ENCODE data around the gene ETFA. TPM values are rescaled to one million over a fixed set of nuclear protein-coding genes. Genes with fewer than 3 reads are reported as not detected.

ETFA gene
- total RNA-seq, 3 donors from 2014 or later (not counting 1 experiment from before 2014, with no cell fraction given): 71.9 to 93.1 (median 79.8) TPM

GRCh38 chr15:76176059-76176458 lies 135.2 kb downstream of the ETFA start:
- ATAC-seq: no peak

GRCh38 chr15:76175442-76175841 lies 135.8 kb downstream of the ETFA start:
- H3K27ac ChIP-seq (ENCODE audit: low read length): no peak overlapping the region
- H3K4me3 ChIP-seq (ENCODE audit: low read length): no peak overlapping the region
- Mint-ChIP-seq H3K27me3 (ENCODE audit: low read depth in 2 of 2) (peaks cover 7 to 14% of the 10 kb centered on the region in 2 donors), H3K27ac (no peak overlapping the region), H3K36me3 (no peaks in the 10 kb centered on the region), H3K4me3 (no peak overlapping the region), H3K4me1 (no peaks in the 10 kb centered on the region), H3K9me3 (no peaks in the 10 kb centered on the region)
- WGBS (ENCODE audit: insufficient coverage): 86% methylated on average over 8 of the region's 8 CpGs
- DNase-seq (no peak), ATAC-seq (no peak)
- H3K36me3 ChIP-seq (ENCODE audit: control insufficient read depth, insufficient read depth, low read length): no peaks in the 10 kb centered on the region
- intact Hi-C loops (cut with micrococcal nuclease): no loop called here
- no peaks in the 10 kb centered on the region for H3K27me3 ChIP-seq (ENCODE audit: control insufficient read depth, insufficient read depth, low read length)
- TF ChIP-seq CTCF (IDR thresholded peaks at IDR 0.05): no peak
- H3K9me3 ChIP-seq (ENCODE audit: control insufficient read depth, insufficient read depth, low read length): no peaks in the 10 kb centered on the region
- no peaks in the 10 kb centered on the region for H3K4me1 ChIP-seq (ENCODE audit: control insufficient read depth, insufficient read depth, low read length)

More at GRCh38 chr15:76176059-76176458, 135.2 kb downstream of the ETFA start:
- TF ChIP-seq CTCF (IDR thresholded peaks at IDR 0.05): no peak
- H3K4me3 Mint-ChIP-seq: no peak overlapping the region
- H3K9me3 Mint-ChIP-seq: no peaks in the 10 kb centered on the region
- Histone ChIP-seq H3K27ac (ENCODE audit: low read length) (no peak overlapping the region), H3K36me3 (ENCODE audit: control insufficient read depth, insufficient read depth, low read length) (no peaks in the 10 kb centered on the region), H3K27me3 (ENCODE audit: control insufficient read depth, insufficient read depth, low read length) (no peaks in the 10 kb centered on the region), H3K4me3 (ENCODE audit: low read length) (no peak overlapping the region), H3K9me3 (ENCODE audit: control insufficient read depth, insufficient read depth, low read length) (no peaks in the 10 kb centered on the region), H3K4me1 (ENCODE audit: control insufficient read depth, insufficient read depth, low read length) (no peaks in the 10 kb centered on the region)
- H3K4me1 Mint-ChIP-seq: no peaks in the 10 kb centered on the region
- DNase-seq: no peak
- H3K27me3 Mint-ChIP-seq (ENCODE audit: low read depth in 2 of 2): peaks cover 7 to 14% of the 10 kb centered on the region in 2 donors
- 92% methylated on average over 10 of the region's 10 CpGs for WGBS (ENCODE audit: insufficient coverage)
- H3K27ac Mint-ChIP-seq: no peak overlapping the region
- intact Hi-C loops (cut with micrococcal nuclease): no loop called here
- H3K36me3 Mint-ChIP-seq: no peaks in the 10 kb centered on the region

- H3K36me3 Mint-ChIP-seq: no peaks in the 10 kb centered on the region
- Histone ChIP-seq H3K36me3 (ENCODE audit: control insufficient read depth, insufficient read depth, low read length) (no peaks in the 10 kb centered on the region), H3K4me1 (ENCODE audit: control insufficient read depth, insufficient read depth, low read length) (no peaks in the 10 kb centered on the region), H3K4me3 (ENCODE audit: low read length) (no peak overlapping the region), H3K27me3 (ENCODE audit: control insufficient read depth, insufficient read depth, low read length) (no peaks in the 10 kb centered on the region), H3K27ac (ENCODE audit: low read length) (no peak overlapping the region), H3K9me3 (ENCODE audit: control insufficient read depth, insufficient read depth, low read length) (no peaks in the 10 kb centered on the region)
- intact Hi-C loops (cut with micrococcal nuclease): no loop called here
- no peak for DNase-seq
- H3K27ac Mint-ChIP-seq: no peak overlapping the region
- no peak for TF ChIP-seq CTCF (IDR thresholded peaks at IDR 0.05)
- no peak overlapping the region for H3K4me3 Mint-ChIP-seq
- H3K9me3 Mint-ChIP-seq: no peaks in the 10 kb centered on the region
- no peak for ATAC-seq
- WGBS (ENCODE audit: insufficient coverage): 90% methylated on average over 5 of the region's 5 CpGs
- H3K27me3 Mint-ChIP-seq (ENCODE audit: low read depth in 2 of 2): peaks cover 7 to 14% of the 10 kb centered on the region in 2 donors
- no peaks in the 10 kb centered on the region for H3K4me1 Mint-ChIP-seq
Observed at GRCh38 chr15:76174654-76175053, 136.6 kb downstream of the ETFA start.

- WGBS (ENCODE audit: insufficient coverage): 87% methylated on average over 8 of the region's 8 CpGs
- DNase-seq: no peak
Observed at GRCh38 chr15:76173317-76173834, 137.9 kb downstream of the ETFA start.

More at GRCh38 chr15:76173317-76173834, 137.9 kb downstream of the ETFA start:
- H3K9me3 ChIP-seq (ENCODE audit: control insufficient read depth, insufficient read depth, low read length): no peaks in the 10 kb centered on the region
- ATAC-seq: no peak
- Mint-ChIP-seq H3K27me3 (ENCODE audit: low read depth in 2 of 2) (peaks cover 7 to 14% of the 10 kb centered on the region in 2 donors), H3K36me3 (no peaks in the 10 kb centered on the region), H3K4me3 (no peak overlapping the region), H3K4me1 (no peaks in the 10 kb centered on the region), H3K9me3 (no peaks in the 10 kb centered on the region), H3K27ac (no peak overlapping the region)
- no peaks in the 10 kb centered on the region for H3K4me1 ChIP-seq (ENCODE audit: control insufficient read depth, insufficient read depth, low read length)
- TF ChIP-seq CTCF (IDR thresholded peaks at IDR 0.05): no peak
- no peaks in the 10 kb centered on the region for H3K27me3 ChIP-seq (ENCODE audit: control insufficient read depth, insufficient read depth, low read length)
- no peak overlapping the region for H3K27ac ChIP-seq (ENCODE audit: low read length)
- intact Hi-C loops (cut with micrococcal nuclease): no loop called here
- H3K36me3 ChIP-seq (ENCODE audit: control insufficient read depth, insufficient read depth, low read length): no peaks in the 10 kb centered on the region
- no peak overlapping the region for H3K4me3 ChIP-seq (ENCODE audit: low read length)
